Hematopoietic multipotent progenitor cell treated with erythropoietin and hydrocortisone succinate and interleukin-3 and kit ligand, for 15 days (in vitro differentiated cells): Measurements from ENCODE around the gene TGFBR3.

ENCODE experiments used
- DNase-seq: peaks from one replicate; pipeline ENCODE4 v3.0.0-alpha.2; 2015; ENCODE audit warnings: low spot score

The TGFBR3 gene

DNA sequence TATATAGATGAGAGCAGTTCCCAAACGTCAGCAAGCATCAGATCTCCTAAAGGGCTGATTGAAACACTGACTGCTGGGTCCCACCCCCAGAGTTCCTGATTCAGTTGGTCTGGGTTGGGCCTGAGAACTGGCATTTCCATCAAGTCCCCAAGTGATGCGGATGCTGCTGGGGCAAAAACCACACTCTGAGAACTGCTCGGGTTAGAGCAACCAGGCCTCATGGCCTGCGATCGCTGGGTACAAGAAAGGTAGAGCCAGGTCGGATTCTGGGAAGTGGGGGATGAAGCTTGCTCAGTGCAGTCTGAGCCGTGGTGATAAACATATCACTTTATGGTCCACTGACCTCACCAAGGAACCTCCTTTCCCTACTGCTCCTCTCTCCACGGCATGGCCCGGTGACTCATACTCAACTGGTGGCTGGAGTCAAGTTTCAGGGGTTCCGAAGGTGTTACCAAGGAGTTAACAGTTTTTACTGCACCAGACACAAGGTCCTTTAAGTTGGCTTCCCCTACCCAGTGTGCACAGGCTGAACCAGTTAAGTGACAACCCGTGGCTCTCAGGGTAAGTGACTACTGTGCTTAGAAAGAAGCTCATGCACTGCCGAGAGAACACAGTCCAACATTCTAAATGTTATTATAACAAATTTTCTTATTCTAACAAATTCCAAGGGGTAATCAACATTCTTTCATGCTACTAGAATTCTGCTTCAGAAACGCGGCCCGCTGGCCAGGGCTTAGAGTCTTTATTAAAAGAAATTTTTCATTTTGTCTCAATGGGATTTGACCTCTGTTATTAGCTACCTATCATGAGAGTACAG is 153.5 kb downstream of the TGFBR3 start:
- peak; percentile 2 for DNase-seq

DNA sequence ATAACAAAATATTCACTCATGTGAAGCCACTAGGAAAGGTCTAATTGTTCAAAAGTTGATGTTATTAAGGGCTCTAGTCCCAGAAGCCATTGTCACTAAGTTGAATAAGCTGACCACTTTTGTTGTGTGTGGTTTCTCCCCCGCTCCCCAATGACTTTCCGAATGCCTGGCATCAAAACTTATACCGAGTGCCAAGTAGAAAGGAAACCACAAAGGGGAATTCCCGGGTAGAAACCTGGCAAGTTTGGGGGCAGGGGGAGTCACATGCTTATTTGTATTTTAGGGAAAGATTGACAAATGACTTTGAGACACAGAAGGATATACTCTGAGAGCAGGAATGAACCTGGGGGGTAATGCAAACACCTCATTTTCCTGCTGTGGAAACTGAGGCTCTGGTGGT is 154.1 kb downstream of the TGFBR3 start:
- no peak for DNase-seq

DNA sequence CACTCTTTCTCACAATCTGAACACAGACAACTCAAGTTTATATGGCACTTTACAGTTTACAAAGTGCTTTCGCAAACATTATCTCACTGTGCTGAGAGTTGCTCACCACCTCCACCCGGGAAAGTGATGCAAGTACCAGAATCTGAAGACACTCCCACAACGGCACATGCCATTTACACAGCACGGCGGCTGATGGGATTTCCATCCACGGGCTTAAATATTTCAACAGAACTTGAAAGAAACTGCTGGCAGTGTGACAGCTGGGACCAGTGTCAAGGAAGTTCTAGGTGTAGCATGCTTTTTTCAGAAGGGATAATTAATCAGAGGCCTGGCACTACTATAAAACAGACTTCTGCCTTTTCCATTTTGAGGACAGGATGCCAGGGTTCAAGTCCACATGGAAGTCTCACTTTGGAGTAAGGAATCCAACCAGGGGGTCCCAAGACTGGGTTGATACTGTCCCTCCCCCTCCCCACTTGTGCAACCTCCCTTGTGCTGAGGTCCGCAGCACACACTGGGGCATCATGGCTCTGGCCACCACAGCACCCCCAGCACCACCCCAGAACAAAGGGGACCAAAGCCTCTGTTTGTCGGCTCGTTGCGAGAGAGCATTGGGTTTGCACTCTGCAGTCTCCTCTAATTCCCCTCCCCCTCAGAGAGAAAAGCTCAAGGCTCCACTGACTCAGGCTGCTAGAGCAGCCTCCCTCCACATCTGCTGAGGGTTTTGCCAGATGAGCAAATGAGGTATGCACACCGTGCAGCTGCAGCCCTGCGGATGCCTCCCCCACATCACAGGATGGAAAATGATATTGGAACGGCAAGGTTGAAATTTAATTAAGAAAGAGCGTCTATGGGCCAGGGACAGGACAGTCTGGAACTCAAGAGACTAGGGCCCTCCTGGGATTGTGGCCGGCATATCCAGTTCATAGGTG is 154.9 kb downstream of the TGFBR3 start:
- DNase-seq, result no peak

DNA sequence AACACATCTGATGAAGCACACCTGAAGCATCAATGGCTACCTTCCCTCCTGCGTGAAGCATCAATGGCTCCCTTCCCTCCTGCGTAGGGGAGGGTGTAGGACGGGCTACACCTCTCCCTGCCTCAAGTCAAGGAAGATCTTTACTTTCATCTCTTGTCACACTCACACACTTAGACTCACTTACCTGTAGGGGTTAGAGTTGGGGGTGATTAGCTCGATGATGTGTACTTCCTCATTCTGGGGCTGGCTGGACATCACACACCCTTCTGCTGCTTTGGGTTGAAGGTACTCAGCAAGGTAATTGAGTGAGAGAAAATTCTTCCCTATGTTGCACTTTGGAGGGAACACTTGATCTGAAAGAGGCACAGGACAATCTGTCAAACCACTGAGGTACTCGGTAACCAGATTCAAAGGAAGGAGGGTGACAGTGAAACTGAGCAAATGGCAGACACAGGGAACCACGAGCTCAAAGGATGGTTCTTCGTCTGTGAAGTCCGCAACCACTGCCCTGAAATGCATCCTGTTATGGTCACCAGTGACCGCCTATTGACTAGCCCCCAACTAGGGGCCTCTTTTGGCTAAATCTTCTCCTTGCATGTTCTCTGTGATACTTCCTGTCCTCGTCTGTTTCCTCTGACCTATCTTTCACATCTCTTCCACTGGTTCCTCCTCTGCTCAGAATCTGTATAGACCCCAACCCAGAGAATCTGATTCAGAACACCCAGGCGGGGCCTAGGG is 156.2 kb downstream of the TGFBR3 start:
- no peak for DNase-seq

DNA sequence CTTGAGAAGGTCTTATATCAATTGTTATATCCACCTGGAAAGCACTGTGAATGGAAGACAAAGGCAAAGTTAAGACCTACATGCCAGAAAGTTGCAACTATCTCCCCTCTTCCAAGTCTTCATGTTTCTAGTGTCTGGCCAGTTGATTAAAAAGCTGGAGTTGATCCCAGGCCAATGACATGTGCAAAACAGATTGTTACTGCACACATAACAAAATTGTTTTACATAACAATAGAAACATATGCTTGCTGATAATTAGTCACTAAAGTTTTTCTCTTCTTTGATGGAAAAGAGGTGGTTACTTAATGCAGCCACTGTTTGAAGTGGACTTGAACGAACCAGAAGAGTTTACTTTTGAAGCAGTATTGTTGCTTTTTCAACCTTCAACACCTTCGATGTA is 158.2 kb downstream of the TGFBR3 start:
- DNase-seq, result no peak

DNA sequence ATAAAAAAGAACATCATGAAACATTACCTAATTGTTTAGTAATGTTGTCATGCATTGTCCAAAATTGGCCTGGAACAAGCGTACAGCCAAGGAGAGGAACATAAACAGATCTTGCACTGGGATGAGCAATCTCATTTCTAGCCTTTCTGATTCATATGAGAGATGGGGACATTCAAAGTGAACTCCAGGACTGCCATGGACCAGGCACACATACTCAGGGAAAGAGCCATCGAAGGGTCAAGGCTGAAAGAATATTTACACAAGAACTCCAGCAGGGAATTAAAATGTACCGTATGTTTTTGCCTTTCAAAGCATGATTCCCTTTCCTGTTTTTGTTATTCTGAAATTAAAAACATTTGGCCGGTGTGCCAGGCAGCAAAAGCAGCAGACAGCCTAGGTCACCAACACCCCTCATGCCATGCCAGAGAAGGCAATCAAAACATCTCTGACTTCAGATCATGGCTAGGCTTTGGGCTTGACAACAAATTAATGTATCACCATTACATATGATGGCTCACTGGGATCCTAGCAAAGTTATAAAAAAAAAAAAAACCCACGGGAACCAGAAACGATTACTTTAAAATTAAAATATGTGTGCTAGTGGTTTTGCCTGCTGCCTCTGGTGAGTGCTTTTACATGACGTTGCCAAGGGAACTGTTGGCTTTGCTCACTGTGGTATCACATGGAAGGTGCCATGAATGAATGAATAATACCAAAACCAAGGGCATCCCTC is 159.8 kb downstream of the TGFBR3 start:
- DNase-seq, result no peak

DNA sequence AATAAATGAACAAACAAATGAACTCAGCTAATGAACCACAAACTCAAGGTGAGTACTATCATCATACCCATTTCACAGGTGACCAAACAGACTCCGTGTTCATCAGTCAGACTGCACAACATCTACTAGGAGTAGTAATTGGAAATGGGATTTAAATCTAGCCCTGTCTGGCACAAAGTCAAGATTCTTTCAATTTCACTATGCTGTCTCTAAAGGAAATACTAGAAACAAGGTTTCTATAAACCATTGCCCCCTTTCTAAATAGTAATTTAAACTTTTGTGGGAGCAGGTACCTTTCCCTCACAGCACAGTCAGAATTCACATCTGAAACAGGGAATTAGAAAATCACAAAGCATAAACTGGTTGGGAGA is 160.3 kb downstream of the TGFBR3 start:
- no peak for DNase-seq

DNA sequence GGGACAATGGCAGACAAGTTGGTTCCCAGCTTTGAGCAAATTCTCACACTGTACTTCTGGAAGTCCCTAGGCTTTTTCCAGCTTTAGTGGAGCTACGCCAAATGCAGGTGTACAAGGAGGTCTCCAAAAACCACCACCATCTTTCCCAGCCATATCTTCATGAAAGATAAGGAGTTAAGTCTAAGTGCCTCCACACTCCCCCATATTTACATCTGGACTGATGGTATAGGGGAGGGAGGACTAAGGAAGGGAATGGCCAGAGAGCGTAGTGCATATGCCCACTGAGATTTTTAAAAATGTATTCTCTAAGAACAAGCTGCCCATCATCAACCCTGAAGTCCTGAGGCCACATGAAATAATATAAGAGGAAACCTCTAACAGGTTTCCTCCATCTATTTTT is 161.3 kb downstream of the TGFBR3 start:
- no peak for DNase-seq

DNA sequence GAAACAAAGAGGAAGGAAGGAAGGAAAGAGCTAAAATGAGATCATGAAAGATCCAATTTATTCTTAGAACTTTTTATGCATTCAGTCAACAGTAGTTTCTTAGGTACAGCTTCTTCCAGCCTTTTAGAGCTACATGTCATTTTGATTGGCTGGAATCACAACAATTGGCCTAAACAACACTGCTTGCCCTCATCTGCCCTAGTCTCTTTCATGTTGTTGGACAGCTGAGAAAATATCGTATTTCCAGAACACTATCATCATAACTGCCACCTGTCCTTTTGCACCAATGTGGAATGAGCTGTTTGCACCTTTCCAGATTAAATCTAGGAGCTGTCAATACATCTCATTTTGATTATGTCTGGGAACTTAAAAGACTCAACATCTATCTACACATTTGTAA is 161.7 kb downstream of the TGFBR3 start:
- no peak for DNase-seq

DNA sequence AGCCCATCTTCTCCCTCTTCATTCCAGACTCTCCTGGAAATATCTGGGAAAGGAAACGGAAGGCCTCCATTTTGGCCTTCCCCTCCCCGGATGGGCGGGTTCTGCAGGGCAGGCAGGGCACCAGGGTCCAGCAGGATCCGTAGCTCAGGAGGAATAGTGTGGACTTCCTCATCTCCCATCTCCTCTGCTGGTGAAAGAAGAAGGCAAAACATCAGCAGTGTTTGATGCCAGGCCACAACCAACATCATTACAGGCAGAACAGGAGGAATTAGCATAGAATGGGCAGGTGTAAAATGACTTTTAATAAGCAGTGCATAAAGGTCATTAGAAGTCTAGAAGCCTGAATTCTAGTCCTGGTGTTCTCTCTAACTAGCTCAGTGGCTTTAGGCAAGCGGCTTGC is 165.9 kb downstream of the TGFBR3 start:
- no peak for DNase-seq

DNA sequence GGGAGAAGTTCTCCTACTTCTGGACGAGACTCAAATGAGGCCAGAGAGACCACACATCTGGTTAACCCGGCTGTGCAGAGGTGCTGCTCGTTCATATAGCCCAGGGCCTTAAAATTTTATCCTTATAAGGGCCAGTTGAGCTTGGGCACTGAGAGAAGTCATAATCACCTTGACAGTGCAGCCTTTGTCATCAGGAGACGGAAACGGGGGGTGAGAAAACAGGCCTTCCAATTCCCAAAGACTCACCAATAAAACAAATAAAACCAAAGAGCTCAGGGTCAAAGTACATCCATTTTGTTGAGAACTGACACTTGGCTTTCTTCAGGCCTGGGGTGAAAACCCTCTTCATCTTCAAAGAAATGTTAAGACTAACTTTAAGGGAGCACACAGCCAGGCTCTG is 167.1 kb downstream of the TGFBR3 start:
- no peak for DNase-seq

DNA sequence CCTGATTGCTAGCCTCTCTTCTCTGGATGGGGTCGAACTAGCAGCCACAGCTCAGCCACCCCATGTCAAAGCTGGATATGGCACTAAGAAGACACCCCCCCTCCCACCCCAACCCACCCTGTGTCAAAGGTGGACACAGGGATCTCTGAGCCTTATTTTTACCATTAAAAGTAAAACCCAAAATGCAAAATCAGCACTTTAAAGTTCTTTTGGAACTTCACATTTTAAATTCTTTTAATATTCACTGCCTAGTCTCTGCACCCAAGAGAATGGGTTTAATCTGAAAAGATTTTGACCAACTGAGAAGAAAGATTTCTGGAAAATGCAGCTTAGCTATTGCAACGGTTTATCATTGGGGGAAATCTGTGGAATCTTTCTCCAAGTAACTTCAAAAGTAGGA is 167.6 kb downstream of the TGFBR3 start:
- no peak for DNase-seq

DNA sequence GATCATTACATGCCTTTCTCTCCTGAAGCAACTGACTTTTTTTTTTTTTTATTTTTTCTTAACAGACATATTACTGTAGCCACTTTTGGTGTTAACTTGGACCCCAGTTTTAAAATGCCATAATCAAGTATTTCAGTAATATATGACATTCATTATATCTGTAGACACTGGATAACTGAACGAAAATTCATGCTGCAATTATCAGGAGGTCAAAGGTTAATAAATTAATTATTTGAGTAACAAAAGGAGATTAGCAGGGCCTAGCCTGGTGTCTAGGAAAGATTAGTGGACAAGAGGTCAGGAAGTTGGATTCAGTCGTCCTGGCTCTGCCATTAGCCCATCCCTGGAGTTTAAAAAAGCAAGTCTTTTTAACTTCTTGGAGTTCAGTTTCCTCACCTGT is 168.1 kb downstream of the TGFBR3 start:
- no peak for DNase-seq

DNA sequence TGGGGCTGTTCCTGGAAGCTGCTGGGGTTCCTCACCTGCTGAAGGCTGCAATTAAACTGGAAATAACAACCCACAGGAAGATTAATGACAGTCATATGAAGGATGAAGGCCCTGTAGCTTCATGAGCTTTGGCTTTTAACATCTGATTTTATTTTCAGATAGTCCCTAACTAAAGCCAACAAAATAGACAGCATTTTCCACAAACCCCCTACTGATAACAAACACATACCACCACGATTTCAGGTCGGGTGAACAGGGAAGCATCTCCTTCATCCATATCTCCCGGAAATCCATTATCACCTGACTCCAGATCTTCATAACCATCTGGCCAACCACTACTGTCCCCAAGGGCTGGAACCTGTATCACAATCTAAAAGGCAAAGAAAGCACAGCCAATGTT is 169.6 kb downstream of the TGFBR3 start:
- no peak for DNase-seq

DNA sequence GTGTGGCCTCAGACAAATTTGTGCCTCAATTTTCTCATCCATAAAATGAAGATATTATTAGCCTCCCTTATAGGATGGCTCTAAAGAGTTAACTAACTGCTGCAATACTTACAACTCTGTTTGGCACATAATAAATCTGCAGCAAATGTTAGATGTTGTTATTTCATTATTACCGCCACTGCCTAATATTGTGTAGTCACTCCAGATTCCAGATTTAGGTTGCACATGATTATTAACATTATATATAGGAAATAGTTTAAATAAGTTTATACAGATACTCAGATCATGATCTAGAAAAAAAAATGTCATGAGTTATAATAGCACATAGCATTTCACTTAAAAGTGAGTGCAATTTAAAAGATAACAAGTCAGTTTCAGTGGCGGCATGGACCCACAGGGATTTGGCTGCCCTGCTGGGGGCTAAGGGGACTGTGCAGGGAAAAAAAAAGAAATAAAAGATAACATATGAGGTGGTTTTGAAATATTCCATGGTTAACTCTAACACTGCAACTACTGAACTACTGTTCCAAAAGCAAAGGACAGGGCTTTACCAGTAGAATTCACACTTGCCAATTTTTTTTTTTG is 170.4 kb downstream of the TGFBR3 start:
- no peak for DNase-seq

DNA sequence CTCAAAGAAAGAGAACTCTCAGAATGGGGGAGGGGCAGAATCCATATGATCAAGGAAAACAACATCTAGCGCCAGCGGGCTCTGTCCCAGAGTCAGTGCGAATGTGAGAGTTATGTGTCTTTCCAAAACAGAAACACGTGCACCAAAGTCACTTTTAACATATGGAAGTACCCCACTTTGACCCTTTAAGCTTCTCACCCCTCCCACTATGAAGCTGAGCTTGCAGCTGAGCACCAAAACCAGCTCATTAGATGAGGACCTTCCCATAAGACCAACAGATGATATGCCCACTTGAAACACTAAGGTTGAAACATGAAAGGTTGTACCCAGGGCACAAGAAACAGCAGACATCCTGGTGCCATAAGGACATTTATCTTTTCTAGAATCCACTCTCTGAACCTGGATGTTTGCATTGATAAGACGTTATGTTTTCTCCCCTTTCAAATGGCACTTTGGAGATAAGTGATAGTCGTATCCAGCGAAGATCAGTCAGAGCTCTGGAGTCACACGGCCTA is 171.0 kb downstream of the TGFBR3 start:
- DNase-seq, result no peak

DNA sequence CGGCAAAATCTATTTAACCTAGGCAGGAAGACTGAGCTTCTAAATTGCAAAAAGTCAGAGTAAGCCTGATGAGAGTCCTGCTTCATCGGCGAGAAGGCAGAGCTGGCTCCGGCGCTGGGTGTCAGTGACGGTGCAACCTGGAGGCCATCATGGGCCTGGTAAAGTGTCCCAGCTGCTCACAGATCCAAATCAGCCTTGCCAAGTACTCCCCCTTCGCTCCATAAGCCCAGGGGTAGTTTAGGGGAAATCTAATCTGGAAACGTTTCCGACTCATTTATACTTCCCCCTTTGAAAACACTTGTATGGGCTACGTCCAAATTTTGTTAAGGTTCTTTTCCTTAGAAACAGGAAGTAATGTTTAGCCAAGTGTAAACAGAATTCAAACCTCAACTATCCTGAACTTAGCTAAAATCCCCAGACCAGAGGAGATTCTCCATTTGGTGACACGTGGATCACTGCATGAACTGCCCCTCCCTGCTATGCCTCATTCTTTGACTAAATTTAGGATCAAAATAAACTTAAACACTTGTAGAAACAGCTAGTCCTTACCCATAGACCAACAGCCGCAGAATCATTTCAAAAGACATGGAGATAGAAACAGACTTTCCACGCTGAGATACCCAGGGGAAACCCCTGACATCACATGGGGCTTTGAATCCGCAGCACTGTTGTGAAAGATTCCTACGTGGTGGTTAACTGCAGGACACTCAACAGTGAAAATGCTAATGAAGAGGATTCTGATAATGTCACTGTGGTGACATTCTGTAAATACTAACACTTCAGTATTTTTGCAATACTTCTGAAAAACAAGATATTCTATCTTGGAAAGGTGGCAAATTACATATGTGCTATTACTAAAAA is 172.7 kb downstream of the TGFBR3 start:
- no peak for DNase-seq

DNA sequence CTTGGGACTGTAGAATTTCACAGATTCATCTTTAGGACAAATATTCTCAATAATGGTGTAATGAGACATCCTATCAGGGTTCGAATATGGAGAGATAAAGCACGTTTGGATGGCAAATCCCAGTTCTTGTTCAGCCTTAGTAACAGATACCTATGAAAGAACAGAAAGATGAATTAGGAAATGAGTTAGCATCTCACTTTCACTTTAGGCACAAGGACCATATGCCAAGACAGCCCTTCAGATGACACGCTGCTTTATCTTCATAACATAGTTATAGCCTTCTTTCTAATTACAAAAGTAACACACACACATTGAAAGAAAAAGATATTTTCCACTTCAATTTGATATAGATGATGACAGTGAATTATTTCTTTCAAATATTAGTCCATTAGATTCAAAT is 173.6 kb downstream of the TGFBR3 start:
- no peak for DNase-seq

DNA sequence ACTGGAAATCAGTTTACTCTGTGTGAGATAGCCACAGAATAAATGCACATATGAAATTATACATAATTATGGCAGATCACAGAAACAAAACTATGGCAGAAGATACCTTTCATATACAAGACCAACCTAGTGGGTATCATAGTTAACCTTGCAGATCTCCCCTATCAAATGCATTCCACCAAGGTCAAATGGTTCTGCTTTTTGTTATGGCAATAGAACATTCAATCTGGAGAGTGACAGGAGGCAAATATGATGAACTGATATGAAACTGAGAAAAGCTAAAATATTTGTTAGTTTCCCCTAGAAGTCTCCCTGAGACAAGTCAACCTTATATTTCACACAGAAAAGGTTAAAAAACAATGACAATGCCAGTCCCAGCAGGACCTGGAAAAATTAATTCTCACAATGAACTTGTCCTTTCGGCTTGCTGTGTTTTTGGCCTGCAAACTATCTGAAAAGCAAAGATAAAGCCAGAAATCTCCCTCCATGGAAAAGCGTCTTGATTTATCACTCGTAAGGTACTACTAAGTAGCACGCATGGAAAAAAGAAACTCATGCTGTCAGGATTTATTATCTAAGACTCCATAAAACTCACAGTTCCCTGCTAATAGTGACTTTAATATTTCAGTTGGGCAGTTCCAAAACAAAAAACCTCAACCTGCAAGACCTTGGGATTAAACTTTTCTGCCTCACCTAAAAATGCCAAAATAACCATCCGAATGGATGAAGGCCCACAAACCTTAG is 174.3 kb downstream of the TGFBR3 start:
- DNase-seq, result no peak

DNA sequence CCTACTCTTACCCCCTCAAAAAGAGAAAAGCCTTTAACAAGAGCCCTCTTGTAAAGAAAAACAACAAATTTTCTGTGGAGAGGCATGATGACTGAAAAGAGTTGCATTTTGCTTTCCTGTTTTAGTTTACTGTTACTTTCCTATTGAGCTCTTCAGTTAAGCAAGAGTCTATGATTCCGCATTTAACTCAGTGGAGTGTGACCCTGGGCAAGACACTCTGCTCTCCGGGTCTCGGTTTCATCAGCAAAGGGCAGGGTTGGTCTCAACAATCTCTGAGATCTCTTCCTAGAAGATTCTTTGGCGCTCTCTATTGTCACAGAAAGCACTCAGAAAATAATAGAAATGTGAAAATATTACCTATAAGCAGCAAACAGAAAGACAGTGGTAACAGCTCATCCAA is 175.7 kb downstream of the TGFBR3 start:
- DNase-seq, result no peak
